NCI-H146 treated with DMSO at 0.1 percent for 48 hours (cell line): ENCODE data around the gene CAMTA1.

Source experiments
- DNase-seq: peaks from one replicate; lab custom pipeline; 2025; ENCODE audit not compliant: unreplicated experiment; lab: John Stamatoyannopoulos, UW

The CAMTA1 gene

DNA sequence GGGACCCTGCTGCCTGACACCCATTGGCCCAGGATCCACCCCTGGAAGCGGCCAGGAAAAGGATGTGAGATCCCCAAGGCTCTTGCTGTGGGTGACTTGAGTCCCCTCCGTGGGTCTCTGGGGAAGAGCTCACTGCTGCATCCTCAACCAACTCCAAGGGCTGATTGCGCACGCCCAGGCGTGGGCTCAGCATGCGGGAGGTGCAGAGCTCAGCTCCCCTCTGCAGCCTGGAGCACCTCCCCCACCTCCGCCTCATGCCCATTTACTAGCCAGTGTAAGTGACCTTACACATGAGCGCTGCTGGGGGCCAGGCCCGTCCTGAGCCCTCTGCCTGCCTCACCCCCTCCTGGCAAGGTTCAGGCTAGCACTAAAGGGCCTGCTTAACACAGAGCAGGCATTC lies 847.4 kb downstream of the CAMTA1 start:
- DNase-seq, result no peak

DNA sequence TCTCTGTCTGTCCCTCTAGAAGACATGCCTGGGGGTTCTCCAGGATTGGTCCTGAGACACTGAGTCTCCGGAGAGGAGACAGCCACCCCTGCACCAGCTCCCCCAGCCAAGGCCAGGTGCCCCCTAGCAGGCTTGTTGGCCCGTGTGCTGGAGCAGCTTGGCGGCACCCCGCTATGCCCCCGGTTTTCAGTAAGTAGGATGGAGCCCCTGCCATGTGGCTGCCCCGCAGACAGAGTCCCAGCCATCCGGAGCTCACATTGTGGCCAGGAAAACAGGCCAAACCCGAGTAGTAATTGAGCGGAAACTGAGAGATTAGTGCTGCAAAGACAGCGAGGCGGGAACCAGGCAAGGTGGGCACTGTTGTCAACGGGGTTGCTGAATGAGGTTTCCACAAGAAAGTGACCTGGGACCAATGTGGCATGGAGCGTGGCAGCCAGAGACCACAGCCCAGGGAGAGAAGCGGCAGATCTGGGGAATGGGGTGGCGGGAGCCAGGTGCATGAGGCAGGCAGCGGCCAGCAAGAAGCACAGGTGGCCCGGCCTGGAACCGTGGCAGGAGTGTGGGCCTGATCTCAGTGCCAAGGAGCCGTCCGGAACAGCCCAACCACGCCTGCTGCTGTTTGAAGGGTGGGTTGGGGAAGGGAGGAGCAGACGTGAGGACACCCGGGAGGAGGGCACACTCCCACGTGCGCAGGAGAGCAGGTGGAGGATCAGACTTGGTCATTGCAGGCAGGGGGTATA lies 848.4 kb downstream of the CAMTA1 start:
- DNase-seq, result peak; percentile 7

DNA sequence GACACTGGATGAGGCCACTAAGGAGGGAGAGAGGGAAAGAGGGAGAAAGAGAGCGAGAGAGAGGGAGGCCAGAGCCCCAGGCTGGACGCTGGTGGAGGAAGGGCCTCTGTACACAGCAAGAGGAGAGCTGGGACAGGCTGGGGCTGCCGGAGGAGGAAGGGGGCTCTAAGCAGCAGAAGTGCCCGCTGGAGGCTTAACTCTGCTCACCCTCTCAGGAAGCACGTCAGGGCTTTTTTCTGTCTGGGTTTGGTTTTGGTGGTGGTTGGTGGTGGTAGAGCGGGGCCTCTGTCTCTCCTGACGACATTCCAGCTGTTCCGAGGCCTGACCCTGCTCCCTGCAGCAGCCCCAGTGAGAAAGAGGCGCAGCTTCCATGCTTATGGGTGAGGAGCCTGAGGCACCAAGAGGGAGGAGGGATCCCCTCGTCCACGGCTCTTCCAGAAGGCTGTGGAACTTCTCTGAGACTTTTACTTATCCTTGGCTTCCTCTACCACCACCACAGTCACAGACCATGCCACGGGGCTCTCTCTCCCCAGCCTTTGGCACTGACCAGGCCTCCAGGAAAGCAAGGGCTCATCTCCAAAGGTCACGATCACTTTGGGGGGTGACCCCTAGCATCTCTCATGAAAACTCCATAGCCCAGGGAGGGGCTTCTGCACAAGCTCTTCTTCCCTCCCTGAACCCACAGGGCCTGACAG lies 849.4 kb downstream of the CAMTA1 start:
- no peak for DNase-seq

DNA sequence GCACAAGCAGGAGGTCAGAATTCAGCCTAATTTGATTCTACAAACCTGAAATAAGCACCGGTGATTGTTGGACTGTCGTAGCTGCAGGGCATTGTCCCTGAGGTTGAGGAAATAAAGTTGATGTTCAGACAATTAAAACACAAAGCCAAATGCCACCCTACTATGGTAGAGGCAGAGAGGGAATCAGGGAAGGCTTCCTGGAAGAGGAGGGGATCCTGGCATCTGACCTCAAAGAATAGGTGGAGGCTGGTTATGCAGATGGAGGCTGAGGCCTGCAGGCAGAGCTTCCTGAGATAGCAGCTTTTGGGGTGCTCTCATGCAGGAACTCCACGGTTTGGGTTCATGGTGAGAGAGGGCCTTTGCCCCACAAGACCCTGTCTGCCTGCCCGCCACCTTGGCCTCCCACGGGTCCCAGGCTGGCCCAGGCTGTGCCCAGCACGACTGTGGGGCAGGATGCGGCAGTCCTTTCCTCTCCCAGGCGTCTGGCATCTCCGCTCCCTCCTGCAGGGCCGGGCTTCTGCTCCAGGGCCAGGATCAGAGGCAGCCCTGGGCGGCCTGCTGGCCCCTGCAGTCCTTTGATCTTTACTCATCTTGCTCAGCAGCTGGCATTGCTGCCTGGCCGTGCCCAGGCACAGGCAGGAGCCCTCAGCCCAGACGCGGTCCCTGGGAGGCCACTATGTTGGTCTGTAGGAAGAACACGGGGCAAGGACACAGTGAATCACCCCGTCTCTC lies 851.7 kb downstream of the CAMTA1 start:
- no peak for DNase-seq

DNA sequence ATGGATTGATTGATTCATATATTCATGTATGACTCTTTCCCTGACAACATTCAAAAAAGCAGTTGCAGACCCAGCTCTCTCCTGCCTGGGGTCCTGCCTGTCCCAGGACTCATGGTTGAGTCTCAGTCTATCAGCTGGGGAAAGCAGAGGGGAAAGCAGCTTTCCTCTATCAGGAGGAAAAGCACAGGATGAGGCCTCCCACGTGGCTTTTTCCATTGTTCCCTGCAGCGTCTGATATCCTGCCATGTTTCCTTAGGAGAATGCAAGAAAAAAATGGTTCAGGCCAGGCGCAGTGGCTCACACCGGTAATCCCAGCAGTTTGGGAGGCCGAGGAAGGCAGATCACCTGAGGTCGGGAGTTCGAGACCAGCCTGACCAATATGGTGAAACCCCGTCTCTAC lies 852.8 kb downstream of the CAMTA1 start:
- DNase-seq, result no peak

DNA sequence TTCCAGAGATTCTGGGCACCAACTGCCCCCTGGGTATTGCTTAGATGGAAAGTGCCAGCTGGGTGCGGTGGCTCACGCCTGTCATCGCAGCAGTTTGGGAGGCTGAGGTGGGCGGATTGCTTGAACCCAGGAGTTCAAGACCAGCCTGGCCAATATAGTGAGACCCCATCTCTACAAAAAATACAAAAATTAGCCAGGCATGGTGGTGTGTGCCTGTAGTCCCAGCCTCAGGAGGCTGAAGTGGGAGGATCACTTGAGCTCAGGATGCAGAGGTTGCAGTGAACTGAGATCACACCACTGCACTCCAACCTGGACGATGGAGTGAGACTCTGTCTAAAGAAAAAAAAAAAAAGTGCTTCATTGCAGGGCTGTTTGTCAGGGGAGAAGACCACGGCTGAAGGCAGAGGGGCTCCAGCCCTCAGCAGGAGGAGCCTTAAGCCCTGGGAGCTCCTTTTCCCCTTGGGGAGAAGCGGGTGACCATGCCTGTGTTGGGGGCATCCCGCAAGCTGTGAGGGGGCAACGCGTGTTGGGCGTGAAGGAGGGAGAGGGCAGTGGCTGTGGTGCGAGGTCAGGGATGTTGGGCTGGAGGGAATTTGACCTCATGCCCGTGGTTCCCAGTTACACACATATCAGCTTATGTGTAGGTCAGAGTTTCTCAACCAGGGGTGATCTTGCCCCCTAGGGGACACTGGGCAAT lies 854.3 kb downstream of the CAMTA1 start:
- DNase-seq, result no peak

DNA sequence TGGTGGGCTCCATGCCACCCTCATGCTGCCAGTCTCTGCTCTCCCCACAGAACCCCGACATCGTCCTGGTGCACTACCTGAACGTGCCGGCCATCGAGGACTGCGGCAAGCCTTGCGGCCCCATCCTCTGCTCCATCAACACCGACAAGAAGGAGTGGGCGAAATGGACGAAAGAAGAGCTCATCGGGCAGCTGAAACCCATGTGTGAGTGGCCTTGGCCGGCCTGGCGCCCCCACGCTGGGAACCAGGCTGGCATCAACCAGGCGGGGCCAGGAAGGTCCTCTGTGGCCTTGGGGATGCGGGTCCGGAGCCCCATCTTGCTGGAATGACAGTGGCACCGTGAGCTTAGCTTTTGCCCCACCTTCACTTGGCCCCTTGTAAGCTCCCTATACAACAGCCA lies 855.1 kb downstream of the CAMTA1 start:
- DNase-seq, result no peak

DNA sequence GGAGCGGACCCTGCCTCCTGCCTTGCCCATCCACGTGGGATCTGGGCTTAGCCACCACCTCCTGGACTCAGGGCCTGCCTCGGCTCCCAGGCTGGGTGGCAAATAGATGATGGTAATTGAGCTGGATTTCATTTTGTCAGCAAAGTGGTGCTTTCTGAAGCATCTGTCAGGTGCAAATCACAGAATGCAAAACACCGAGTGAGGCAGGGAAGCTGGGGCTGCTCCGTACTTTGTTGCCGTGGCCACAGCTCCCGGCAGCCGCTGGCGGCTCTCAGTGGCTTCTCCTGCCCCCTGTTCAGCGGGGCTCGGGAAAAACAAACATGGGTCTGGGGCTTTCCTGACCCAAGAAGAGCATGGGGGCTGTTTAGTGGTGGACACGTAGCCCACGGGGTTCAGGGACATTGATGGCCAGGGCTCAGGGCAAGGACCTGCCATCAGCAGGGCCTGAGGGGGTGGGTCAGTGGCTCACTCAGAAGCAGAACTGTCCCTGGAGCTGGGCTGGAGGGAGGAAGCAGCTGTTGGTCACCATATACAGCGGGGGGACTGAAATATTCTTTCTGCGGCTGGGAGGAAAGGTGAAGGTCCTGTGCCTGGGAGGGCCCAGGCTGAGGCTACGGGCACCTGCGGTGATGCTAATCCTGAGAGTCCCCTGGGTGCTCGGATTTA lies 855.8 kb downstream of the CAMTA1 start:
- no peak for DNase-seq

DNA sequence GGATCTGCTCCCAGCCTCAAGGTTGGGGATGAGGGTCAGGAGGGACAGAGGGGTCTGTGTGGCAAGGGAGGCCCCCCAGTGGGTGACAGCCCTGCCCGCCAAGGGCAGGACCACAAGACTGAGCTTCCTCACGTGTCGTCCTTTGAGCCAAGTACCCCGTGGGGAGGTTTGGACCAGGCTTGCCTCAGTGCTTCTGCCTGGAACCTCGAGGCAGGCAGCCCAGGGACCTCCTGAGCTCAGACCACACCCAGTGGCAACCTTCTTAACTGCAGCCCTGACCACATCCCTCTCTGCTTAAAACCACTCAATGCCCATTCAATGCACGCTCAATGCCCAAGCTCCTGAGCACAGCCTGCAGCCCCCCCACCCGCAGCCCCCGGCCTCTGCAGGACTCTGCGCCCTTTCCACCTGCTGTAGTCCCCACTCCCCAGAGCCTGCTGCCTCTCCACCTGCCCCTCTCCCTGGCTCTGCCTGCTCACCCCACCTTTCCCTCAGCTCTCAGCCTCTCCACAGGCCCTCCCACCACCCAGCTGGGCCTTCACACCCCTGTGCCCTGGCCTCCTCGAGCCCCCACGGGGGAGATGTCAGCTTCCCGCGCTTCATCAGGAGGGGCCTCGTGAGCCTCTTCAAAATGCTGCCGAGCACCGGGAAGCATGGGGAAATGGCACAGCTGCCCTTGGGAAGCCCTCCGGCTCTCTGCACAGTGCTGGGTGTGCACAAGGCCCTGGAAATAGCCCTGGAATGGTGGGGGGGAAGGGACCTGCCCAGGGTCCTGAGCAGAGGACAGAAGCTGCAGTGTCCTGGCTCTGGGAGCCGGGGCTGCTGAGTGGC lies 856.5 kb downstream of the CAMTA1 start:
- DNase-seq, result no peak

DNA sequence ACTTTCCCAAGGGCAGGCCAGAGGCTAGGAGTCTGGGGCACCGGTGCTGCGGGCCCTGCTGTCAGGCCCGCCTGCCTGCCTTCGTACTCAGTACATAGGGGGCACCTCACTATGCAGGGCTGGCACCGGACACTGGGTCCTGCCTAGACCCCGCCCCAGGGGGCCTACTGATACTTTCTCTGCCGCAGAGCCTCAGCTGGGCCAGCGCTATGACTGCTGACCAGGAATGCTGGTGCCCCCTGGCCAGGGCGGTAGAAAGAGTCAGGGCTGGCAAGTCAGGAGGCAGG lies 857.1 kb downstream of the CAMTA1 start:
- no peak for DNase-seq

DNA sequence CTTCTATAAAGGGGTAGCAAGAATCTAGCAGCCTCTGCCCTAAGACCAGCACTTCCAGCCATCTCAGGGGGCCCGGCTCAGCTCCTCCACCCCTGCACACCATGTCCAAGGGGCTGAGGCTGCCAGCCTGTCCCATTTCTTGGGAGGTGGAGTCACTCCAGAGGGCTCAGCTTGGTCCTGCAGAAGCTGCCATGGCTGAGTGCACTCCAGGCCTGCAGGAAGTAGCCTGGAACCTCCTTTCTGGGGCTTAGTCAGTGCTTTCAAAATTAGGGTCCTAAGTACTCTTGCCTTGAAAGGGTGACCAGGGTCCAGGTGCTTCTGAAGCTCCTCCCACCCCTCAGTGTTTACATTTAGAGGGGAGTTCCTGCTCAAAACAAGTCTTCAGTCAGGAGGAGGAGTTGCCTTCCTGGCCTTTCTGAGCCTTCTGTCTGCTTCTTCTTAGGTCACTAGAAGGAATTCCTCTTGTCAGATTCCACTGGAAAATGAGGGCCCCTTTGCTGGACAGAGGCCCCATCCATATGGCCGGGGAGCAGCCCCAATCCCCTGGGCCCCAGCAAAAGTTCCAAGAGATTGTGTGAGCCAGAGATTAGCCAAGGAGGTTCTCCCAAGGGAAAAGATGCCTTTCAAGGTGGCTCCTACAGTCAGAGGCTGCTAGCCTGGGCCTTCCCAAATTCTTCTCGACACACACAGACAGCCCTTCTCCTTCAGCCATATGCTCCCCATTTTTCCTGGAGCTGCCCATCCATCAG lies 857.7 kb downstream of the CAMTA1 start:
- peak; percentile 1 for DNase-seq

DNA sequence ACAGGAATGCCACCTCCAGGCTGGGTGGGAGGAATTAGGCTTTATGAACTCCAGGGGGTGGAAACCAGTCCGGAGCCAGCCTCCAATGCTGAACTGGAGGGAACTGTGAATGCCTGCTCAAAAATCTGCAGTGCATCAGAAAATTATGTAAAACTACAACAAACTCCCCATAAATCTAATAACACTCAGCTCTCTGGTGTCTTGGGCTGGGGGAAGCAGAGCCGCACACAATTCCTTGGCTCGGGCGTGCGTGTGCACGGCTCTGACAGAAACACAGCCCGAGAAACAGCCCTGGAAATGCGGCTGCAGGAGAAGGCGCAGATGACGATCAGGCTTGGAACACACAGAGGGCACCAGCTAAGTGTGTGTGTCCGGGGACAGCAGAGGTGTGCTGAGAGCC lies 858.3 kb downstream of the CAMTA1 start:
- DNase-seq, result no peak

DNA sequence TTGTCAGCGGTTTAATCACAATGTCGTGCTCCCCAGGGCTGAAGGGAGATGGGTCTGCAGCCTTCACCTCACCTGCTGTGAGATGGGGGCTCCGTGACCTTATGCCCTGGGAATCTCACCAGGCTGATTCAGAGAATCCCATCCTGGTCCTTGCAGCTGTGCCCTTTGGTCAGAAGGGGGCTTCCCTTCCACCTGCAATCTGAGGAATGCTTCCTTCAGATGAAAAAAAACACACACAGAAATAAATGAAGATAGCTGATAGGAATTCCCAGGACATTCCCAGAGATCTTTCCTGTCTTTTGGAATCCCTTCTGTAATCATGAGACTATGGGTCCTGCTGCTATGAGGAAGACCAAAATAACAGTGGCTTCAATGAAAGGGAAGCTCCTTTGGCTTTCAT lies 858.8 kb downstream of the CAMTA1 start:
- no peak for DNase-seq

DNA sequence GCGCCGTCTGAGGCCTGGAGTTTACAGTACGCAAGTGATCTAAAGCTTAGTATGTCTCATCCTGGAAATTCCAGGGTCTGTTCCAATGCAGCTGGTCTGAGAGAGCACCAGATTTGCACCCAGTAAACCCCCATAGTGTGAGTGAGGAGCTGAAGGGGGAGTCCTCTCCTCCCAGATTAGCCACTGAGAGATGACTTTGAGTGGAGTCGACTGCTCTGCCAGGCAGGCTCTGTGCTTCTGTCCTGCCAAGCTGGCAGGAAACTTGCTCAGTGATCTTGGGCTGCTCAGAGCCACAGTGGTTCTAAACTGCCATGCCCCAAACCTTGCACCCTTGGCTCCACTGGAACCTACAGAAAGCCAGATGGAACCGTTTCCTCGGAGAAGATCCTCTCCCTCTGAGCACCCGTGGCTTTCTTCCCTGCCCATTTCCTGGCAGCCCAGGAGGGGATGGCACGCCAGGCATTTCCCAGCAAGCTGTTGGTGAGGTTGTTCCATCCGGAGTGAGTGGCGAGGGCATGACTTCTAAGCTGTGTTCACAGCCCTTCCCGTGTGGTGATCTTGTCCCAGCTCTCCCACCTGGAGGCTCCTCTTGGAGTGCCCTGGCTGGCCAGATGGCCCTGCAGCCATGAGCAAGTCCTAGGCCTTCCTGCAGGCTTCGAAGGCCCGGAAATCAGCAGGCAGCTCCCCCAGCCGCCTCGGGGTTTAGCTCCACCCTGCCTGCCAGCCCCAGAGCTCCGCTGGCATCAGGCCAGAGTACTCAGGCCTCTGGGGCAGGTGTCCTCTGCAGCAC lies 859.9 kb downstream of the CAMTA1 start:
- DNase-seq, result peak; percentile 79

DNA sequence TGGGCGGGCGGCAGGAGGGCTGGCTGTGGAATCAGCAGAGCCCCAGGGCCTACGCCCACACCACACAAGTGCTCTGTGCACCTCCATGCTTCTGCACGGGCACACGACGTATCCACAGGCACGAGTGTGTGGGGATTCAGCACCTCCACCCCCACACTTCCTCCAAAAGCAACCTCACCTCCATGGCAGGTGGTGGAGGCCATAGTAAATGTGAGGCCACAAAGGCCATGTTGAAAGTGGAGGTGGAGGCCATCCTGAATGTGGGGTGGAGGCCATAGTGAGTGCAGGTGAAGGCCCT lies 860.4 kb downstream of the CAMTA1 start:
- DNase-seq, result no peak

DNA sequence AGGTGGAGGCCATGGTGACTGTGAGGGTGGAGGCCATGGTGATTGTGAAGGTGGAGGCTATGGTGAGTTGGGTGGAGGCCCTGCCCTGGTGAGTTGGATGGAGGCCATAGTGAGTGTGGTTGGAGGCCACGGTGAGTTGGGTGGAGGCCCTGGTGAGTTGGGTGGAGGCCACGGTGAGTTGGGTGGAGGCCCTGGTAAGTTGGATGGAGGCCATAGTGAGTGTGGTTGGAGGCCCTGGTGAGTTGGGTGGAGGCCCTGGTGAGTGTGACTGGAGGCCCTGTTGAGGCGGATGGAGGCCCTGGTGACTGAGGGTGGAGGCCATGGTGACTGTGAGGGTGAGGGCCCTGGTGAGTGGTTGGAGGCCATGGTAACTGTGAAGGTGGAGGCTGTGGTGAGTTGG lies 860.9 kb downstream of the CAMTA1 start:
- DNase-seq, result no peak

DNA sequence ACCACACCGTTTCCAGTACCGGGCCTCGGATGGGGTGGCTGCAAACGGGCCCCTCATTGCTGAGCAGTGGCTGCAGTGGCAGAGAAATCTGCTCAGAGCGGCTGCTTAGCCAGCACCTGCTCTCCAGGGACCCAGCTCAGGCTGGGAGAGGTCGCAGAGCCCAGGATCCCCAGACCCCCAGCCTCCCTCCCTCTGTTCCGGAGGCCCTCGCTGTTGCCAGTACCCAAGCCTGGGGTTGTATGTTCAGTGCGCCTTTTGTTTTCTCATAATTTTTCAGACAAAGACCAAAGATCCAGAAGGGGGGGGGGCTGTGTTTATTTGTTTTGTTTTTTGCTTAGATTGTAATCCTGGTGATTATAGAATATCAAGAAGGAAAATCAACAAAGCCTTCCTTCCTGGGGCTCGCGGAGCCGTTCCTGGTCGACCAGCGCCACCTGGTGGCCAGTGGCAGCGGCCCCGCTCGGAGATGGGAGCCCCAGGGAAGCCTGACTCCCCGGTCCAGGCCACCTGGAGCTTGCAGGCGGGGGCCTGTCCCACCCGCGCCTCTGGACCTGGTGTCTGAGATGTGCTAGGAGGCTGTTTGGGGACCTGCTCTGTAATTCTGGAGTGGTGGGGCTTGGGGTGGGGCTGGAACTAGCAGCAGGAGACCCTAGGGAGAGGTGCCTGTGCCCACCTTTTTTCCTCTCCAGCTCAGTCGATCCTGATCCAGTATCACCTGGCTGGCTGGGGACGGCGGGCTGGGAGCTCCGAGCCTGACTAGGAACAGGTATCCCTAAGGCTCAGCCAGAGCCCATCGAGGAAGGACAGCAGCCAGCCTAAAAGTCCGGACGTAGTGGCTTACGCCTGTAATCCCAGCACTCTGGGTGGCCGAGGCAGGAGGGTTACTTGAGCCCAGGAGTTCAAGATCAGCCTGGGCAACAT lies 862.0 kb downstream of the CAMTA1 start:
- peak; percentile 20 for DNase-seq

DNA sequence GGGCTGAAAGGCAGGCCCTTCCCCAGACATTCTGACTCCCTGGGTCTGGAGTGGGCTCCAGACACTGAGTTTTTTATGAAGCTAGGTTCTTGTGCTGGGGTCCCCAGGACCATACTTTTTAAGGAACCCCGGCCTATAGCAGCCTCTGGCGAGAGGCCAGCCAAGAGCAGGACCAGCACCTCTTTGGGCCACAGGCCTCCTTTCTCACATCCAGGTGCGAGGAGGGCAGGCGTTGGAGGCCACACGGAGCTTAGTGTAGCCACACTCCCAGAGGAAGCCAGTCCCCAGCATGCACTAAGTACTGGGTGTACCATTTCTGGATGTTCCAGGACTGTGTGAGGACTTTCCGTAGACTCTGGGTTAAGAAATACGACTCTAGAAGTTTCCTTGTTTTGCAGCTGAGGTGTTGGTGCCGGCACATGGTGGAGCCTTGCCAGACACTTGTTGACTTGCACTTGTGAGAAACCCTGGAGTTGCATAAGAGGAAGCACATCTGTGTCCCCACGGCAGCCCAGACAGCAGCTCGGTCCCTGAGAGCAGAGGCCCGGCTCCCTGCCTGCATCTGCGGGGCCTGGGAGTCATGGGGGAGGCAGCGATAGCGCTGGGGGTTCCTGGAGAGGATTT lies 863.6 kb downstream of the CAMTA1 start:
- DNase-seq, result no peak
